Peyer's patch (tissue), 4 donors: Measurements from ENCODE around the gene MIR17HG. TPM values are rescaled to one million over a fixed set of nuclear protein-coding genes. Genes with fewer than 3 reads are reported as not detected.

Source experiments
- DNase-seq, 3 donors: peaks; one replicate each; pipeline ENCODE4 v3.0.0-alpha.2; 2017 to 2019
- H3K27ac ChIP-seq, 4 donors: fragments of 200-600 bp; sonication (generic); one replicate each; pipeline ENCODE4 v1.5.1; 2016 to 2019
- H3K27me3 ChIP-seq, 2 donors: fragments of 200-600 bp; sonication (generic); one replicate each; pipeline ENCODE4 v1.5.1; 2019
- H3K36me3 ChIP-seq, 3 donors: fragments of 200-600 bp; sonication (generic); one replicate each; pipeline ENCODE4 v1.5.1; 2016 to 2019
- H3K4me1 ChIP-seq, 4 donors: fragments of 200-600 bp; sonication (generic); one replicate each; pipeline ENCODE4 v1.5.1; 2016 to 2019
- H3K4me3 ChIP-seq, 4 donors: fragments of 200-600 bp; sonication (generic); 1 replicate in 3 of 4; 2 replicates in 1 of 4; pipeline ENCODE4 v1.5.1; 2016 to 2019; ENCODE audit warnings: mild to moderate bottlenecking in 1 of 4
- H3K9me3 ChIP-seq, 4 donors: fragments of 200-600 bp; sonication (generic); one replicate each; pipeline ENCODE4 v1.5.1; 2016 to 2019; ENCODE audit warnings: mild to moderate bottlenecking in 1 of 4
- CTCF ChIP-seq, 6 experiments: fragments of 450-650 bp in 4 of 6; fragments of 200-600 bp in 2 of 6; sonication (generic) in 1 of 6; IDR thresholded peaks; one replicate each; pipeline ENCODE4 v1.5.1; 2017 to 2019; ENCODE audit warnings: antibody characterized with exemption in 6 of 6, mild to moderate bottlenecking in 3 of 6, moderate library complexity in 1 of 6
- POLR2A ChIP-seq, 2 donors: fragments of 450-650 bp; IDR thresholded peaks; one replicate each; pipeline ENCODE4 v1.5.1; 2017; ENCODE audit warnings: antibody characterized with exemption in 2 of 2, mild to moderate bottlenecking in 2 of 2, moderate library complexity in 2 of 2
- total RNA-seq, 4 donors: library from RNA; depleted of rRNA; stranded (reverse); fragments of >200 nt; gene quantifications; one replicate each; pipeline ENCODE4 v1.1.0, GENCODE V29; 2016

The MIR17HG gene
- total RNA-seq, 4 donors from 2014 or later: 0.88 to 10.4 (median 4.5) TPM

GRCh38 chr13:91346850-91347201 is 661 bp upstream of the MIR17HG start:
- peak in 2 of 3 donors; percentile 40 to 68 for DNase-seq
- Histone ChIP-seq H3K9me3 (no peaks in the 10 kb centered on the region), H3K4me3 (peak overlapping the region; percentile 81 to 99 (median 88)), H3K27ac (peak overlapping the region; percentile 94 to 97 (median 96)), H3K4me1 (peaks cover 0 to 17% (median 4%) of the 10 kb centered on the region in 4 donors), H3K36me3 (no peaks in the 10 kb centered on the region), H3K27me3 (no peaks in the 10 kb centered on the region)
- TF ChIP-seq POLR2A (IDR thresholded peaks at IDR 0.05): no peak
- no peak for TF ChIP-seq CTCF (IDR thresholded peaks at IDR 0.05)

- DNase-seq: peak; percentile 68 to 83 (median 72)
- H3K4me1 ChIP-seq: peaks cover 0 to 17% (median 4%) of the 10 kb centered on the region in 4 donors
- H3K36me3 ChIP-seq: peaks cover 0 to 4% (median 0%) of the 10 kb centered on the region in 3 donors
- H3K27ac ChIP-seq: peak overlapping the region; percentile 94 to 97 (median 96)
- TF ChIP-seq POLR2A (IDR thresholded peaks at IDR 0.05) (no peak), CTCF (IDR thresholded peaks at IDR 0.05) (peak in 2 of 6 experiments; percentile 22 to 23)
- H3K9me3 ChIP-seq: no peaks in the 10 kb centered on the region
- H3K27me3 ChIP-seq: no peaks in the 10 kb centered on the region
- peak overlapping the region; percentile 81 to 99 (median 88) for H3K4me3 ChIP-seq
These were observed 764 bp downstream of the MIR17HG start for GRCh38 chr13:91347996-91348905.

DNA sequence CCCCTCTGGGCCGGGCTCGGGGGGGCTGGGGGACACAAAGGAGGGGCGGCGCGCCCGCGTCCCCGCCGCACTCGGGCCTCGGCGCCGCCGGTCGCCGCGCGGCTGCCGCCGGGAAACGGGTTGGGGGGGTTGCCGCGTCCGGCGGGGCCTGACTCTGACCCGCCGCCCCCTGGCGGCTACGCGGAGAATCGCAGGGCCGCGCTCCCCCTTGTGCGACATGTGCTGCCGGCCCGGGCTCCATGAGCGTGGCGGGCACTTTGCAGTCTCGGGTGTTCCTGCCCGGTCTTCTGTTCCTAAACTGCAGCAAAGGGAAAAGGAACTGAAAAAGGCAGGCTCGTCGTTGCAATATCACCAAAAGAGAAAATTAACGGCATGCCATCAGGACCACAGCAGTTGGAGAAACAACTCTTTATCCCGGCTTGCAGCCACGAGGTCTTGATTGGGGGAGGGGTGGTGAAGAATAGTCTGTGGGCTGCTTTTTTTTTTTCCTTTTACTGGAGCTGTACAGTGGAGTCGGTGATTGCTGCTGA is 1.5 kb downstream of the MIR17HG start:
- peaks cover 0 to 17% (median 4%) of the 10 kb centered on the region in 4 donors for H3K4me1 ChIP-seq
- peak overlapping the region; percentile 94 to 97 (median 96) for H3K27ac ChIP-seq
- no peaks in the 10 kb centered on the region for H3K9me3 ChIP-seq
- peaks cover 0 to 4% (median 0%) of the 10 kb centered on the region in 3 donors for H3K36me3 ChIP-seq
- peak overlapping the region; percentile 81 to 99 (median 88) for H3K4me3 ChIP-seq
- peak; percentile 95 to 98 (median 95) for DNase-seq
- TF ChIP-seq CTCF (IDR thresholded peaks at IDR 0.05) (peak; percentile 92 to 99 (median 98)), POLR2A (IDR thresholded peaks at IDR 0.05) (peak in 1 of 2 donors; percentile 29)
- no peaks in the 10 kb centered on the region for H3K27me3 ChIP-seq

GRCh38 chr13:91349992-91350911 is 2.8 kb downstream of the MIR17HG start:
- Histone ChIP-seq H3K9me3 (no peaks in the 10 kb centered on the region), H3K36me3 (peaks cover 0 to 4% (median 0%) of the 10 kb centered on the region in 3 donors), H3K4me3 (peak overlapping the region in 1 of 4 donors; percentile 92), H3K4me1 (peaks cover 0 to 17% (median 4%) of the 10 kb centered on the region in 4 donors), H3K27ac (no peak overlapping the region), H3K27me3 (no peaks in the 10 kb centered on the region)
- DNase-seq: no peak
- no peak for TF ChIP-seq POLR2A (IDR thresholded peaks at IDR 0.05)
- TF ChIP-seq CTCF (IDR thresholded peaks at IDR 0.05): no peak

GRCh38 chr13:91351123-91351522 is 3.6 kb downstream of the MIR17HG start:
- no peak for TF ChIP-seq POLR2A (IDR thresholded peaks at IDR 0.05)
- Histone ChIP-seq H3K27me3 (no peaks in the 10 kb centered on the region), H3K4me1 (peaks cover 0 to 17% (median 4%) of the 10 kb centered on the region in 4 donors), H3K4me3 (no peak overlapping the region), H3K9me3 (no peaks in the 10 kb centered on the region), H3K36me3 (peaks cover 0 to 4% (median 0%) of the 10 kb centered on the region in 3 donors), H3K27ac (no peak overlapping the region)
- DNase-seq: no peak
